ENCODE data around the gene SLC38A10.

The SLC38A10 gene

GRCh38 chr17:81303385-81303784 is 8.3 kb upstream of the SLC38A10 start:
- Histone ChIP-seq H3K4me3 (ENCODE audit: low read depth in 1 of 2, low read length in 1 of 2) (no peak overlapping the region), H3K27ac (no peak overlapping the region), H3K36me3 (no peaks in the 10 kb centered on the region), H3K9me3 (no peaks in the 10 kb centered on the region), H3K27me3 (peaks cover 11% of the 10 kb centered on the region), H3K4me1 (ENCODE audit: control insufficient read depth in 1 of 2, insufficient read depth in 1 of 2, low read depth in 1 of 2, low read length in 1 of 2) (peaks cover 10 to 12% of the 10 kb centered on the region in 2 experiments)
- no peak for TF ChIP-seq CTCF (IDR thresholded peaks at IDR 0.05)

DNA sequence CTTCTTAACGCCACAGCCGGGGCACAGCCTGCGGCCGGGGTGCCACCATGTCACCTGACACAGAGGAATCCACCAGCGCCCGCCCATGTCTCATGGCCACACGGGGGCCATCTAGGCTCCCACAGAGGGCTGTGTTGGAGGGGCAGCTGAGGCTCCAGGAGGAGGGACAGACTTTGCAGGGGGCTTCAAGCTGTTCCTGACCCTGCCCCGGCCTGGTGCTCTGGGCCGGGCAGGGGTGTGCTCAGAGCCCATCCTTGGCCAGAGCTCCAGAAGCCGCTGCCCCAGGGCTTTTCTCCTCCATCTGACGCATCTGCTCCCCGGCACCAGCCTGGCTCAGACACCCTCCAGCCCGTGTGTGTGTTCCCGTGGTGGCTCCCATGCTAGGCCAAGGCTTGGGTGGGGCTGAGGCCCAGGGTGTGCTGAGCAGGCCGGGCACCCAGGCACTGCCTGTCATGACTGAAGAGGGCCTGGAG is 7.8 kb upstream of the SLC38A10 start:
- H3K4me3 ChIP-seq (ENCODE audit: low read depth in 1 of 2, low read length in 1 of 2) = no peak overlapping the region
- peaks cover 11% of the 10 kb centered on the region for H3K27me3 ChIP-seq
- H3K27ac ChIP-seq = no peak overlapping the region
- H3K9me3 ChIP-seq = no peaks in the 10 kb centered on the region
- H3K4me1 ChIP-seq (ENCODE audit: control insufficient read depth in 1 of 2, insufficient read depth in 1 of 2, low read depth in 1 of 2, low read length in 1 of 2) = peaks cover 10 to 12% of the 10 kb centered on the region in 2 experiments
- no peak for TF ChIP-seq CTCF (IDR thresholded peaks at IDR 0.05)
- no peaks in the 10 kb centered on the region for H3K36me3 ChIP-seq

- H3K9me3 ChIP-seq = no peaks in the 10 kb centered on the region
Measured at GRCh38 chr17:81302324-81302723, 7.2 kb upstream of the SLC38A10 start.

DNA sequence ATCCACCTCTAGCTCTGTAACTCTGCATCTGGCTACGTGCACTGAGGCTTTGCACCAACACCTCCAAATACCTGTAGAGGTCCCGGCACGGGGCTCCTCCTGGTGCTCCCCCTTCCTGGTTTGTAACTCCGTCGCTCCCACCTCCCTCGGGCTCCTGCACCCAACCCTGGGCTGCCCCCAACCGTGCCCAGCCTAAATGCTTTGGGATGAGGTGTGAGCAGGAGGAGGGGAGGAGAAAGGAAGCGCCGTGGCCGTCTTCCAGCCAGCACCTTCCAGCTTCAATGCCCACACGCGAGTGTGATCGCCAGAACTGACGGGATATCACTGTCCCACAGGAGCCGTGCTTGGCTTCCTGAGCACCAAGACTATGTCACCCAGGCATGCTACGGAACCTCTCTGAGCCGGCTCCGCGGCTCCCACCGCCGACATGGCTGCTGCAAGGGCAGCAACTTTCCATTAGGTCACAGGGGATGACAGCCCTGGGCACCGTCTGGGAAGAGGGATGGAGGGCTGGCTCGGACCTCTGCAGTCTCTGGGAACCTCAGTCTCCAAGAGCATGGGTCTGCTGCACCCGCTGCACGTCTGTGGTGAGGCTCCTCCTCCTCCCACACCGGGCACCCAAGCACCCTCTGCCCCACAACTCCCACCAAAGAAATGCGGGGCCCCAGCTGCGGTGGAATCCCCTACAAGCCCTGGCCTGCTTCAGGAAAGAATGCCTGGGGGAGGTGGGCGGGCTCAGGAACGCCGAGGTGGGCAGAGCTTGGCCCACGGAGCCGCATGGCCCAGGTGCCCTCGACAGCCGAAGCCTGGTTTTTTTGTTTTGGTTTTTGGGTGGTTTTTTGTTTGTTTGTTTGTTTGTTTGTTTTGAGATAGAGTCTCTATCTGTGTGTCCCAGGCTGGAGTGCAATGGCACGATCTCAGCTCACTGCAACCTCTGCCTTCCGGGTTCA is 6.4 kb upstream of the SLC38A10 start:
- TF ChIP-seq CTCF (IDR thresholded peaks at IDR 0.05) = no peak
- Histone ChIP-seq H3K9me3 (no peaks in the 10 kb centered on the region), H3K27me3 (peaks cover 11% of the 10 kb centered on the region), H3K27ac (no peak overlapping the region), H3K4me3 (ENCODE audit: low read depth in 1 of 2, low read length in 1 of 2) (no peak overlapping the region), H3K4me1 (ENCODE audit: control insufficient read depth in 1 of 2, insufficient read depth in 1 of 2, low read depth in 1 of 2, low read length in 1 of 2) (peaks cover 4 to 5% of the 10 kb centered on the region in 2 experiments), H3K36me3 (no peaks in the 10 kb centered on the region)

More at GRCh38 chr17:81302324-81302723, 7.2 kb upstream of the SLC38A10 start:
- TF ChIP-seq CTCF (IDR thresholded peaks at IDR 0.05) = no peak
- no peak overlapping the region for H3K4me3 ChIP-seq (ENCODE audit: low read depth in 1 of 2, low read length in 1 of 2)
- H3K36me3 ChIP-seq = no peaks in the 10 kb centered on the region
- H3K4me1 ChIP-seq (ENCODE audit: control insufficient read depth in 1 of 2, insufficient read depth in 1 of 2, low read depth in 1 of 2, low read length in 1 of 2) = peaks cover 9 to 10% of the 10 kb centered on the region in 2 experiments
- H3K27ac ChIP-seq = no peak overlapping the region
- H3K27me3 ChIP-seq = peaks cover 11% of the 10 kb centered on the region

DNA sequence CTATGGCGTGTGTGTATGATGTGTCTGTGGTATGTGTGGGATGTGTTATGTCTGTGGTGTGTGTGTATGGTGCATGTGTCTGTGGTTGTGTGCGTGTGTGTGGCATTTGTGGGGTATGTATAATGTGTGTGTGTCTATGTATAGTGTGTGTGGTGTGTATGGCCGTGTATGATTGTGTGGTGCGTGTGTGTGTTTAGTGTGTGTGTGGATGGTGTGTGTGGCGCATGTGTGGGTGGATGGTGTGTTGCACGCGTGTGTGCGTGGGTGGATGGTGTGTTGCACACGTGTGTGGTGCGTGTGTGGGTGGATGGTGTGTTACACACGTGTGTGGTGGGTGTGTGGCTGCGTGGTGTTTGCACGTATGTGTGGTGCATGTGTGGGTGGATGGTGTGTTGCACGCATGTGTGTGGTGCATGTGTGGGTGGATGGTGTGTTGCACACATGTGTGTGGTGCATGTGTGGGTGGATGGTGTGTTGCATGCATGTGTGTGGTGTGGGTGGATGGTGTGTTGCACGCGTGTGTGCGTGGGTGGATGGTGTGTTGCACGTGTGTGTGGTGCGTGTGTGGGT is 5.6 kb upstream of the SLC38A10 start:
- TF ChIP-seq CTCF (IDR thresholded peaks at IDR 0.05) = no peak
- Histone ChIP-seq H3K27ac (no peak overlapping the region), H3K36me3 (no peaks in the 10 kb centered on the region), H3K4me1 (ENCODE audit: control insufficient read depth in 1 of 2, insufficient read depth in 1 of 2, low read depth in 1 of 2, low read length in 1 of 2) (peaks cover 8 to 9% of the 10 kb centered on the region in 2 experiments), H3K9me3 (no peaks in the 10 kb centered on the region), H3K4me3 (ENCODE audit: low read depth in 1 of 2, low read length in 1 of 2) (no peak overlapping the region), H3K27me3 (peaks cover 11% of the 10 kb centered on the region)
